ENCODE results near the gene TEKT2.

- TF ChIP-seq POLR2A (IDR thresholded peaks at IDR 0.05; ENCODE audit: low read length) (no peak), GATA1 (IDR thresholded peaks at IDR 0.05; ENCODE audit: low read depth, low read length) (no peak)
Observed at GRCh38 chr1:36132029-36132428, 48.1 kb downstream of the TEKT2 start.

All from erythroblast (primary cell).